Thyroid gland (tissue), 4 donors: ENCODE results near the gene DNAJB2. TPM values are rescaled to one million over a fixed set of nuclear protein-coding genes. Genes with fewer than 3 reads are reported as not detected.

Experiments used
- DNase-seq, 2 donors: peaks; one replicate each; pipeline ENCODE4 v3.0.0-alpha.2; 2019
- H3K27ac ChIP-seq, 3 donors: fragments of 200-600 bp; sonication (generic); 1 replicate in 2 of 3; 2 replicates in 1 of 3; pipeline ENCODE4 v1.5.1; 2016 to 2019; ENCODE audit warnings: mild to moderate bottlenecking in 1 of 3, moderate library complexity in 1 of 3
- H3K27me3 ChIP-seq: fragments of 200-600 bp; sonication (generic); one replicate; pipeline ENCODE4 v1.5.1; 2019
- H3K36me3 ChIP-seq, 2 donors: fragments of 200-600 bp; sonication (generic); one replicate each; pipeline ENCODE4 v1.5.1; 2016 to 2019
- H3K4me1 ChIP-seq, 2 donors: fragments of 200-600 bp; sonication (generic); one replicate each; pipeline ENCODE4 v1.5.1; 2017 to 2019
- H3K4me3 ChIP-seq, 3 donors: fragments of 200-600 bp; sonication (generic); replicated peaks in 1 of 3; 1 replicate in 2 of 3; 2 replicates in 1 of 3; pipeline ENCODE4 v1.5.1; 2016; ENCODE audit warnings: mild to moderate bottlenecking in 1 of 3
- H3K9me3 ChIP-seq: fragments of 200-600 bp; sonication (generic); one replicate; pipeline ENCODE4 v1.5.1; 2017
- CTCF ChIP-seq, 6 experiments: fragments of 200-600 bp in 3 of 6; fragments of 450-650 bp in 3 of 6; sonication (generic) in 3 of 6; IDR thresholded peaks; one replicate each; pipeline ENCODE4 v1.5.1; 2016 to 2019; ENCODE audit warnings: antibody characterized with exemption in 6 of 6, mild to moderate bottlenecking in 2 of 6, inconsistent platforms in 1 of 6, moderate library complexity in 1 of 6
- POLR2A ChIP-seq, 2 donors: fragments of 450-650 bp; IDR thresholded peaks; one replicate each; pipeline ENCODE4 v1.6.1; 2017; ENCODE audit warnings: antibody characterized with exemption in 2 of 2, mild to moderate bottlenecking in 2 of 2, moderate library complexity in 1 of 2
- WGBS, 2 donors: methylation state at CpG; one replicate each; pipeline ENCODE4 v1.1.5; 2017; 5-methylcytosine and 5-hydroxymethylcytosine counted together
- intact Hi-C: fragments of 100-400 bp; cut with DNase I; formaldehyde crosslinking; loops from one replicate; pipeline ENCODE4 v1.15.1; 2023
- total RNA-seq, 4 donors: library from RNA; depleted of rRNA; stranded (reverse); fragments of >200 nt; gene quantifications; one replicate each; pipeline ENCODE4 v1.2.3, GENCODE V29; 2016

The DNAJB2 gene
- total RNA-seq, 4 donors from 2014 or later: 79.0 to 127 (median 116) TPM

GRCh38 chr2:219323434-219323833 is 44.3 kb downstream of the DNAJB2 start:
- no peaks in the 10 kb centered on the region for H3K27me3 ChIP-seq
- no peak overlapping the region for H3K27ac ChIP-seq
- no peaks in the 10 kb centered on the region for H3K9me3 ChIP-seq
- intact Hi-C loops: no loop called here
- no peaks in the 10 kb centered on the region for H3K36me3 ChIP-seq
- TF ChIP-seq CTCF (IDR thresholded peaks at IDR 0.05) (no peak), POLR2A (IDR thresholded peaks at IDR 0.05) (no peak)
- DNase-seq: no peak
- no peaks in the 10 kb centered on the region for H3K4me1 ChIP-seq
- no peak overlapping the region for H3K4me3 ChIP-seq
- WGBS, 2 donors: 66 to 70% methylated on average over 4 of the region's 4 CpGs

- H3K27ac ChIP-seq: no peak overlapping the region
- no peak for DNase-seq
- TF ChIP-seq CTCF (IDR thresholded peaks at IDR 0.05) (no peak), POLR2A (IDR thresholded peaks at IDR 0.05) (no peak)
- no peaks in the 10 kb centered on the region for H3K4me1 ChIP-seq
- intact Hi-C loops: no loop called here
- no peak overlapping the region for H3K4me3 ChIP-seq
- no peaks in the 10 kb centered on the region for H3K27me3 ChIP-seq
- no peaks in the 10 kb centered on the region for H3K36me3 ChIP-seq
- 90 to 91% methylated on average over 4 of the region's 4 CpGs for WGBS, 2 donors
- no peaks in the 10 kb centered on the region for H3K9me3 ChIP-seq
Observed at GRCh38 chr2:219325136-219325535, 46.0 kb downstream of the DNAJB2 start.

GRCh38 chr2:219325657-219326315 is 46.6 kb downstream of the DNAJB2 start:
- intact Hi-C loops: no loop called here
- TF ChIP-seq CTCF (IDR thresholded peaks at IDR 0.05) (no peak), POLR2A (IDR thresholded peaks at IDR 0.05) (no peak)
- Histone ChIP-seq H3K4me1 (no peaks in the 10 kb centered on the region), H3K4me3 (no peak overlapping the region), H3K27ac (no peak overlapping the region), H3K9me3 (no peaks in the 10 kb centered on the region), H3K36me3 (no peaks in the 10 kb centered on the region), H3K27me3 (no peaks in the 10 kb centered on the region)
- 64 to 69% methylated on average over 9 of the region's 9 CpGs for WGBS, 2 donors
- no peak for DNase-seq

- H3K27me3 ChIP-seq: peaks cover 9% of the 10 kb centered on the region
Observed at GRCh38 chr2:219327719-219328118, 48.6 kb downstream of the DNAJB2 start.

More at GRCh38 chr2:219327719-219328118, 48.6 kb downstream of the DNAJB2 start:
- intact Hi-C loops: no loop called here
- Histone ChIP-seq H3K27ac (no peak overlapping the region), H3K4me3 (no peak overlapping the region), H3K9me3 (no peaks in the 10 kb centered on the region), H3K4me1 (no peaks in the 10 kb centered on the region), H3K36me3 (no peaks in the 10 kb centered on the region)
- TF ChIP-seq CTCF (IDR thresholded peaks at IDR 0.05): no peak
- TF ChIP-seq POLR2A (IDR thresholded peaks at IDR 0.05): no peak
- no peak for DNase-seq
- 44 to 48% methylated on average over 2 of the region's 2 CpGs for WGBS, 2 donors
